GM13977 (cell line): ENCODE results near the gene RALGAPA2.

Experiments
- DNase-seq: peaks from one replicate; pipeline ENCODE4 v3.0.0; 2012; ENCODE audit warnings: low spot score
- CTCF ChIP-seq: IDR thresholded peaks from 2 replicates; pipeline ENCODE4 v1.5.1; 2012; ENCODE audit warnings: mild to moderate bottlenecking, control low read depth; ENCODE audit not compliant: insufficient read depth; ENCODE audit errors: extremely low read depth, missing control alignments
- in situ Hi-C: fragments of 300-500 bp; cut with MboI; formaldehyde crosslinking; loops from one replicate; pipeline ENCODE4 v1.12.0; 2022; ENCODE audit warnings: low sequenced_read_pairs, low pct_unique_long_range_greater_than_20kb, mixed read lengths, inconsistent platforms; ENCODE audit not compliant: unreplicated experiment

Gene RALGAPA2

GRCh38 chr20:20551409-20551808 lies 161.0 kb downstream of the RALGAPA2 start:
- no peak for TF ChIP-seq CTCF
- in situ Hi-C loops = loop anchor here (25.0 kb wide), 1 partner anchor 464 kb away; no protein-coding TSS in a partner anchor
- no peak for DNase-seq

- no peak for TF ChIP-seq CTCF
- in situ Hi-C loops = loop anchor here (25.0 kb wide), 1 partner anchor 462 kb away; no protein-coding TSS in a partner anchor
- DNase-seq = no peak
Measured at GRCh38 chr20:20549704-20550103, 162.7 kb downstream of the RALGAPA2 start.

- in situ Hi-C loops = no loop called here
- no peak for TF ChIP-seq CTCF
- DNase-seq = no peak
Measured at GRCh38 chr20:20549267-20549612, 163.2 kb downstream of the RALGAPA2 start.

- TF ChIP-seq CTCF = no peak
- no peak for DNase-seq
- in situ Hi-C loops = no loop called here
Measured at GRCh38 chr20:20548527-20549266, 163.7 kb downstream of the RALGAPA2 start.

- in situ Hi-C loops = no loop called here
- TF ChIP-seq CTCF = no peak
- DNase-seq = no peak
Measured at GRCh38 chr20:20547876-20548266, 164.6 kb downstream of the RALGAPA2 start.

- no peak for TF ChIP-seq CTCF
- no peak for DNase-seq
- in situ Hi-C loops = no loop called here
Measured at GRCh38 chr20:20547221-20547875, 165.1 kb downstream of the RALGAPA2 start.
